ENCODE measurements around the gene GPR17. TPM values are rescaled to one million over a fixed set of nuclear protein-coding genes. Genes with fewer than 3 reads are reported as not detected.

Gene GPR17
- total RNA-seq, 4 donors from 2014 or later: not detected

DNA sequence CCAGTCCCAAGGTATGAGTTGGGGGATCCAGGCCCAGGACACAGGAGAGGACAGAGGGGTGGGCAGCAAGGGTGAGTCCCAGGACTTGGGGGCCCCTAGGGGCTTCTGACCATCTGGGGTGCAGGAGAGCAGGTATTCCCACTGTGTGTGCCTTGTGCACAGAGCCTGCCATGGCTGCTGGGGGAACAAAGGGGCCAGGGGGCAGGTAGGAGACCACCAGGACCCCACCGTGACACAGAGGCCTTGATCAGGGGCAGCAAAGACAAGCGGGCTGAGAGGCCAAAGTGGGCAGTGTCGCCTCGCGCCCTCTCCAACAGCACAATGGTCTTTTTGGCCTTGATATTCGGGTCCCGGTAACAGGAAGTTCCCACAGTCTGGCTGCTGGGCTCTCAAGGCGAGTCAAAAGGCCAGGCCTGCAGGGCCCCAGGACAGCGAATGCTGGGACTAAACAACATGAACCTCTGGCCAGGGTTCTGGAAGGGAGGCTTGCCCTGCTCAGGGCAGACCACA, 12.3 kb upstream of the GPR17 start:
- Histone ChIP-seq H3K4me3 (no peak overlapping the region), H3K27ac (peak overlapping the region in 1 of 4 donors; percentile 5), H3K36me3 (no peaks in the 10 kb centered on the region), H3K9me3 (no peaks in the 10 kb centered on the region), H3K4me1 (peaks cover 11 to 52% (median 25%) of the 10 kb centered on the region in 3 donors), H3K27me3 (no peaks in the 10 kb centered on the region)
- intact Hi-C loops (cut with DNase I): no loop called here
- 70 to 75% methylated on average over 1 to 9 of the region's 9 CpGs for WGBS, 2 donors
- DNase-seq: no peak
- TF ChIP-seq, protein P1, sequence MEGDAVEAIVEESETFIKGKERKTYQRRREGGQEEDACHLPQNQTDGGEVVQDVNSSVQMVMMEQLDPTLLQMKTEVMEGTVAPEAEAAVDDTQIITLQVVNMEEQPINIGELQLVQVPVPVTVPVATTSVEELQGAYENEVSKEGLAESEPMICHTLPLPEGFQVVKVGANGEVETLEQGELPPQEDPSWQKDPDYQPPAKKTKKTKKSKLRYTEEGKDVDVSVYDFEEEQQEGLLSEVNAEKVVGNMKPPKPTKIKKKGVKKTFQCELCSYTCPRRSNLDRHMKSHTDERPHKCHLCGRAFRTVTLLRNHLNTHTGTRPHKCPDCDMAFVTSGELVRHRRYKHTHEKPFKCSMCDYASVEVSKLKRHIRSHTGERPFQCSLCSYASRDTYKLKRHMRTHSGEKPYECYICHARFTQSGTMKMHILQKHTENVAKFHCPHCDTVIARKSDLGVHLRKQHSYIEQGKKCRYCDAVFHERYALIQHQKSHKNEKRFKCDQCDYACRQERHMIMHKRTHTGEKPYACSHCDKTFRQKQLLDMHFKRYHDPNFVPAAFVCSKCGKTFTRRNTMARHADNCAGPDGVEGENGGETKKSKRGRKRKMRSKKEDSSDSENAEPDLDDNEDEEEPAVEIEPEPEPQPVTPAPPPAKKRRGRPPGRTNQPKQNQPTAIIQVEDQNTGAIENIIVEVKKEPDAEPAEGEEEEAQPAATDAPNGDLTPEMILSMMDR (IDR thresholded peaks at IDR 0.05): no peak
- TF ChIP-seq POLR2A (IDR thresholded peaks at IDR 0.05): no peak

DNA sequence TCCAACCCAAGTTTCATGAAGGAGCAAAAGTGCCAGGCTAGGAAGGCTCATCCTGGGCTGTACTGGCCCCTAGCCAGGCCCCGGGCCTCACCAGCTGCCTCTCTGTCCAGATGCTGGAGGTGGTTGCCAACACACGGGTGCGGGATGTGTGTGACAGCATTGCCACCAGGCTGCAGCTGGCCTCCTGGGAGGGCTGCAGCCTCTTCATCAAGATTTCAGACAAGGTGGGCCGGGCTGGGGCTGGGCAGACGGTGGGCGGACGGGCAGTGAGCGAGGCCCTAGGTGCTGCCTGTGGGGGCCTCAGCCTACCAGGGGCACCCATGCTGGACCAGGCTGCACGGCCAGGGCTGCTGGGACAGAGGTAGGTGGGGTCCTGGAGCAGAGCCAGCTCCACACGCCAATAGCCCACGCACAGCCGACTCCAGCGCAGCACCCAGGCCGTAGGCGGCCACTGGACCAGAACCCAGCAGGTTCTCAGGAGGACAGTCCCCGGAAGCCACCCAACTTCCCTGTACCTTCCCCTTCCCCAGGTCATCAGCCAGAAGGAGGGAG, 11.8 kb upstream of the GPR17 start:
- Histone ChIP-seq H3K4me1 (peaks cover 11 to 56% (median 26%) of the 10 kb centered on the region in 3 donors), H3K27me3 (no peaks in the 10 kb centered on the region), H3K9me3 (no peaks in the 10 kb centered on the region), H3K27ac (no peak overlapping the region), H3K36me3 (no peaks in the 10 kb centered on the region), H3K4me3 (no peak overlapping the region)
- TF ChIP-seq POLR2A (IDR thresholded peaks at IDR 0.05): no peak
- TF ChIP-seq, protein P1 (IDR thresholded peaks at IDR 0.05): no peak
- intact Hi-C loops (cut with DNase I): no loop called here
- no peak for DNase-seq
- WGBS, 2 donors: 80% methylated on average over 1 of the region's 16 CpGs; no CpG with 5 or more reads in 1 of the 2 donors

DNA sequence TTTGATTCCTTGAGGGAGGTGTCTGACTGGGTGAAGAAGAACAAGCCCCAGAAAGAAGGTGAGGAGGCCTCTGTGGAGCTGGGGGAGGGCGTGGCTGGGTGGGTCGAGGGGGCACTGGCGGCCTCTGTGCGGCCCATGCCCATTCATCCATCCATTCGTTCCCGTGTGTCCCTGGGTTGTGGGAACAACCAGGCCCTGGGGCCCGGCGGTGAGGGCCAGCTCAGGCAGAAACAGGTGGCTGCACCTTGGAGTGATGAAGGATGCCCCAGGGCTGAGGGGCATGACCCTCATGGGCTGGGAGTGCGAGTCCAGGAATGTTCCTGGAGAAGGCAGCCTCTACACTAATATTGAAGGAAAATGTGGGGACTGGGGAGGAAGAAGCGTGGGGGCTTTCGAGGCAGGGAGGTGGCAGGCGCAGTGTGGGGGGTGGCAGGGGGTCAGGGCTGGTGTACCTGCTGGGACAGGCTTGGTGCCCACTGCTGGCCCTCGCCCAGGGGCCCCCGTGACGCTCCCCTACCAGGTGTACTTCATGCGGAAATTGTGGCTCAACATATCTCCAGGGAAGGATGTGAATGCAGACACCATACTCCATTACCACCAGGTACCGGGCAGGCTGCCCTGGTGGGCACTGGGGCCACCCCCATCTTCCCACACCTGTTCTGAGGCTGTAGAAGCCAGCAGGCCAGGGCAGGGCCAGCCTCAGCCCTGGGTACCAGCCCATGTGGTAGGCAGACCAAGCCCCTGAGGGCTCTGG, 11.2 kb upstream of the GPR17 start:
- WGBS, 2 donors: 63 to 76% methylated on average over 4 to 16 of the region's 17 CpGs
- Histone ChIP-seq H3K27me3 (no peaks in the 10 kb centered on the region), H3K36me3 (no peaks in the 10 kb centered on the region), H3K27ac (no peak overlapping the region), H3K9me3 (no peaks in the 10 kb centered on the region), H3K4me3 (no peak overlapping the region), H3K4me1 (peaks cover 11 to 56% (median 26%) of the 10 kb centered on the region in 3 donors)
- TF ChIP-seq, protein P1 (IDR thresholded peaks at IDR 0.05): no peak
- TF ChIP-seq POLR2A (IDR thresholded peaks at IDR 0.05): no peak
- intact Hi-C loops (cut with DNase I): no loop called here
- DNase-seq: no peak

DNA sequence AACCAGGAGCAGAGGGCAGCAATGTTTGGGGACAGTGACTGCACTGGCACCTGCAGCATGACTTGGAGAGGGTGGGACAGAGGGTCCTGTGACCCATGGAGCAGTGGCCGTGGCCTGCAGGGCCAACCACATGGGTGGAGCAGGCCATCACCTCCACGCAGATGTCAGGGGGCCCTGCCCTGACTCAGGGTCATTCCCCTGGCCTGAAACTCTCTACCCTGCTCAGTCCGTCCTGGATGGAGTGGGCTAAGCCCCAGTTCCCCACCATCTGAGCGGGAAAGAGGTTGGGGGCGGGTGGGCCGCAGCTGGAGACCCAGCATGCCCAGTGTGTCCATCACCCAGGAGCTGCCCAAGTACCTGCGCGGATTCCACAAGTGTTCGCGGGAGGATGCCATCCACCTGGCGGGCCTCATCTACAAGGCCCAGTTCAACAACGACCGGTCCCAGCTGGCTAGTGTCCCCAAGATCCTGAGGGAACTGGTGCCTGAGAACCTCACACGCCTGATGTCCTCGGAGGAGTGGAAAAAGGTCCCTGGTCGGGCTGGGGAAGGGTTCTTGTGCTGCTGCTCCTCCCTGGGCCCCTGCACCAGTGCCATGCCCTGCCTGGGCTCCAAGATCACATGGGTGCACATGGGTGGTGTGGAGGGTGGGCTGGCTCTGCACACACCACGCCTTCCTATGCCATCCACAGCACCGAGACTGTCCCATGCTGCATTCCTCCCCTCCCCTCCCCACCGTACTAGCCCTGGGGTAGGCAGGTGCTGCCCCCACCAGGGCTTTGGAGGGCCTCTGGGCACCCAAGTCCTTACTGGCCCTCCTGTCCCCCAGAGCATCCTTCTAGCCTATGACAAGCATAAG, 10.3 kb upstream of the GPR17 start:
- intact Hi-C loops (cut with DNase I): no loop called here
- Histone ChIP-seq H3K27ac (peak overlapping the region in 1 of 4 donors; percentile 88), H3K9me3 (no peaks in the 10 kb centered on the region), H3K27me3 (no peaks in the 10 kb centered on the region), H3K4me3 (no peak overlapping the region), H3K4me1 (peaks cover 11 to 53% (median 26%) of the 10 kb centered on the region in 3 donors), H3K36me3 (no peaks in the 10 kb centered on the region)
- no peak for DNase-seq
- WGBS, 2 donors: 72 to 75% methylated on average over 2 to 3 of the region's 19 CpGs
- TF ChIP-seq POLR2A (IDR thresholded peaks at IDR 0.05): no peak
- TF ChIP-seq, protein P1 (IDR thresholded peaks at IDR 0.05): no peak

All from esophagus squamous epithelium (tissue), 5 donors.